Stomach (tissue), 9 donors: ENCODE results near the gene WIZ. TPM values are rescaled to one million over a fixed set of nuclear protein-coding genes. Genes with fewer than 3 reads are reported as not detected.
A peak's percentile ranks its signal among the peaks of the same experiment; 100 is the strongest.

Experiments
- DNase-seq, 2 donors: peaks; one replicate each; pipeline versions ENCODE4 v3.0.0 to v3.0.0-alpha.2; 2013 to 2019
- H3K27ac ChIP-seq, 5 donors: fragments of 200-600 bp in 4 of 5; sonication (generic) in 4 of 5; one replicate each; pipeline ENCODE4 v1.5.1; 2013 to 2019; ENCODE audit warnings: mild to moderate bottlenecking in 1 of 5, moderate library complexity in 1 of 5
- H3K27me3 ChIP-seq, 3 donors: fragments of 200-600 bp; sonication (generic); one replicate each; pipeline ENCODE4 v1.5.1; 2017 to 2019; ENCODE audit warnings: mixed run types in 1 of 3
- H3K36me3 ChIP-seq, 4 donors: fragments of 200-600 bp; sonication (generic); 1 replicate in 3 of 4; 2 replicates in 1 of 4; pipeline ENCODE4 v1.5.1; 2016 to 2019
- H3K4me1 ChIP-seq, 4 donors: fragments of 200-600 bp; sonication (generic); one replicate each; pipeline ENCODE4 v1.5.1; 2016 to 2019
- H3K4me3 ChIP-seq, 4 donors: fragments of 200-600 bp; sonication (generic) in 3 of 4; one replicate each; pipeline ENCODE4 v1.5.1; 2016 to 2019; ENCODE audit warnings: mild to moderate bottlenecking in 1 of 4
- H3K9me3 ChIP-seq, 4 donors: fragments of 200-600 bp; sonication (generic); one replicate each; pipeline ENCODE4 v1.5.1; 2016 to 2019
- EP300 ChIP-seq: sonication (generic); formaldehyde crosslinking; IDR thresholded peaks from one replicate; pipeline ENCODE4 v1.6.1; 2017; ENCODE audit warnings: antibody characterized with exemption
- POLR2A ChIP-seq, 4 donors: fragments of 450-650 bp; IDR thresholded peaks; one replicate each; pipeline ENCODE4 v1.6.1; 2016; ENCODE audit warnings: antibody characterized with exemption in 4 of 4, control low read depth in 2 of 4, mild to moderate bottlenecking in 1 of 4, moderate library complexity in 1 of 4
- POLR2AphosphoS5 ChIP-seq, 3 donors: sonication (generic); formaldehyde crosslinking; IDR thresholded peaks; one replicate each; pipeline ENCODE4 v1.6.1; 2016; ENCODE audit warnings: antibody characterized with exemption in 3 of 3
- WGBS, 5 donors: extraction: QIAGEN DNeasy Blood & Tissue Kit in 3 of 5; methylation state at CpG; one replicate each; pipeline versions ENCODE4 v1.1.5 to v1.1.7; 2013 to 2018; 5-methylcytosine and 5-hydroxymethylcytosine counted together
- intact Hi-C: fragments of 100-400 bp; cut with DNase I; formaldehyde crosslinking; loops from one replicate; pipeline ENCODE4 v1.15.1; 2023; ENCODE audit warnings: low total_unique reads
- polyA plus RNA-seq, 3 donors: library from polyadenylated mRNA; stranded (reverse); fragments of 200-250 nt; gene quantifications; one replicate each; pipeline ENCODE4 v1.2.3, GENCODE V29; 2013
- total RNA-seq, 5 donors: library from RNA; depleted of rRNA; stranded (reverse); fragments of >200 nt; gene quantifications; one replicate each; pipeline versions ENCODE4 v1.1.0 to v1.2.3, GENCODE V29; 2014 to 2016
- TF ChIP-seq, protein P1 (sequence below), 7 experiments: fragments of 450-650 bp in 4 of 7; fragments of 200-600 bp in 3 of 7; sonication (generic) in 3 of 7; IDR thresholded peaks; one replicate each; pipeline ENCODE4 v1.5.1; 2016 to 2019; ENCODE audit warnings: antibody characterized with exemption in 7 of 7, control low read depth in 2 of 7, mild to moderate bottlenecking in 1 of 7
- donor health status: healthy with polysubstance abuse.
- donor health status: Bipolar disorder and iron deficiency.
- donor health status: healthy.

The WIZ gene
- total and polyA plus RNA-seq, 8 donors: 13.9 to 124 (median 18.3) TPM

DNA sequence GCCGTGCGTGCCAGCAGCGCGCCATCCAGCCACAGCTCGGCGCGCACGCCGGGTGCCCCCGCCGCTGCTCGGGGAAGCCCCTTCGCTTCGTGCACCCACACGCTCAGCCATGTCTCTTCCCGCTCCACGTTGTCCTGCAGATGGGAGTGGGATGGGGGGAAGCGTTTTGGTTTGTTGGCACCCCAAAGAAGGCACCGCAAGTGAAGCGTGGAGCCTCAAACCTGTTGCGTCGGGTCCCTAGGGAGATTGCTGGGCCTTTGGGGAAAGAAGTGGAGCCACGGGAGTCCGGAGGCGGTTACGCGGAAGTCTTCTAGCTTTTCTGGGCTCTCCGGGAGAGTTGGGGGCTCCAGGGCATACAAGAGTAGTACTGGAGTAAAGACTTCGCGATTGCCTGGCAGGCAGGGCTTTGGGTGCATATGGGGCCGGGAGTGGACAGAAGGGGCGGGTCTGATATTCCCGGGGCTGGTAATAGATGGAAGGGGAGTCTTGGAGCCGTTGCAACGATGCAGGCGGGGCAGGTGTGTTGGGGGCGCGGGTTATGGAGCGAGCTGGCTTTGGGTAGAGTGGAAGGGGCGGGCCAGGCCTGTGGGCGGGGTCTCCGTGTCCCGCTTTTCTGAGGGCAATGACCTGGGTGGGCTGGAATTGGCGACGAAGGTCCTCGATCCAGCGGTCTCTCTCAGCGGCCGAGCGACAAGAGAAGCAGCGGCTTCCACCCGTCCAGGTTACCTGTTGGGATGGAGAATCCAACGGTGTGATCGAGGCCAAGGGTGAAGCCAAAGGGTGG, 8.1 kb upstream of the WIZ start:
- no peak for DNase-seq
- TF ChIP-seq, protein P1, sequence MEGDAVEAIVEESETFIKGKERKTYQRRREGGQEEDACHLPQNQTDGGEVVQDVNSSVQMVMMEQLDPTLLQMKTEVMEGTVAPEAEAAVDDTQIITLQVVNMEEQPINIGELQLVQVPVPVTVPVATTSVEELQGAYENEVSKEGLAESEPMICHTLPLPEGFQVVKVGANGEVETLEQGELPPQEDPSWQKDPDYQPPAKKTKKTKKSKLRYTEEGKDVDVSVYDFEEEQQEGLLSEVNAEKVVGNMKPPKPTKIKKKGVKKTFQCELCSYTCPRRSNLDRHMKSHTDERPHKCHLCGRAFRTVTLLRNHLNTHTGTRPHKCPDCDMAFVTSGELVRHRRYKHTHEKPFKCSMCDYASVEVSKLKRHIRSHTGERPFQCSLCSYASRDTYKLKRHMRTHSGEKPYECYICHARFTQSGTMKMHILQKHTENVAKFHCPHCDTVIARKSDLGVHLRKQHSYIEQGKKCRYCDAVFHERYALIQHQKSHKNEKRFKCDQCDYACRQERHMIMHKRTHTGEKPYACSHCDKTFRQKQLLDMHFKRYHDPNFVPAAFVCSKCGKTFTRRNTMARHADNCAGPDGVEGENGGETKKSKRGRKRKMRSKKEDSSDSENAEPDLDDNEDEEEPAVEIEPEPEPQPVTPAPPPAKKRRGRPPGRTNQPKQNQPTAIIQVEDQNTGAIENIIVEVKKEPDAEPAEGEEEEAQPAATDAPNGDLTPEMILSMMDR (IDR thresholded peaks at IDR 0.05): no peak
- no peak for TF ChIP-seq POLR2A (IDR thresholded peaks at IDR 0.05)
- TF ChIP-seq POLR2AphosphoS5 (IDR thresholded peaks at IDR 0.05): no peak
- WGBS, 5 donors: 19 to 31% (median 23%) methylated on average over 37 to 54 of the region's 54 CpGs
- intact Hi-C loops: loop anchor here (10.0 kb wide), 1 partner anchor 97 kb away; no protein-coding TSS in a partner anchor
- peaks cover 0 to 53% (median 3%) of the 10 kb centered on the region in 4 donors for H3K36me3 ChIP-seq
- no peaks in the 10 kb centered on the region for H3K9me3 ChIP-seq
- H3K27ac ChIP-seq: no peak overlapping the region
- H3K4me1 ChIP-seq: peaks cover 24 to 40% (median 31%) of the 10 kb centered on the region in 4 donors
- peaks cover 8 to 67% (median 31%) of the 10 kb centered on the region in 3 donors for H3K27me3 ChIP-seq
- H3K4me3 ChIP-seq: peak overlapping the region in 3 of 4 donors; percentile 20 to 31 (median 27)

DNA sequence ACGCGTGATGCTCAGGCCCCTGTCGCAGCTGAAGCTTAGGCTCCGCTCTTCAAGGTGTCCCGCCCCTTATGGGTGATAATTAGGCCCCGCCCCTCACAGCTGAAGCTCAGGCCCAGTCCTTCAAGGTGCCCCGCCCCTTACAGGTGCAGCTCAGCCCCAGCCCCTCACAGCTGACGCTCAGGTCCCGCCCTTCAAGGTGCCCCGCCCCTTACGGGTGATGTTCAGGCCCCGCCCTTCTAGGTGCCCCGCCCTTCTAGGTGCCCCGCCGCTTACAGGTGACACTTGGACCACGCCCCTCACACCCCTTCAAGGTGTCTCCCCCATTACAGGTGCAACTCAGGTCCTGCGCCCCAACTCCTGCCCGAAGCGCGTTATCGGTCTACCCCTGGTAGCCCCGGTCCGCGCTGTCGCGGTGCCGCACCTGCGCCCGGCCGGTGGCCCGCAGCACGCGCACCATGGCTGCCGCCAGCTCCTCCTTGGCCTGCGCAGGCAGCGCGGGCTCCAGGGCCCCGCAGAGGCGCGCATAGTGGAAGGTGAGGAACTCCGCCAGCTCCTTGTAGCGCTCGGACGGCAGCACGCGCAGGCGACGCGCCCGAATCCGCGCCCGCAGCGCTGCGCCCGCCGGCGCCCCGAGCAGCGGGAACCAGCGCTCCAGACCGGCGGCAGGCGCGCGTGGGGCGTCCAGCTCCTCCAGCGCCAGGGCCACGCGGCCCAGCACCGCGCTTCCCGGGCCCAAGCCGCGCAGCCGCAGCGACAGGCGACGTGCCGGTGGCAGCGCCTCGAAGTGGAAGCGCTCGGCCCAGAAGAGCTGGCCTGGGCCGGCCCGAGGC, 7.3 kb upstream of the WIZ start:
- Histone ChIP-seq H3K9me3 (no peaks in the 10 kb centered on the region), H3K4me3 (peak overlapping the region; percentile 13 to 31 (median 24)), H3K4me1 (peaks cover 27 to 48% (median 39%) of the 10 kb centered on the region in 4 donors), H3K27me3 (peaks cover 8 to 60% (median 31%) of the 10 kb centered on the region in 3 donors), H3K27ac (no peak overlapping the region), H3K36me3 (peaks cover 0 to 55% (median 3%) of the 10 kb centered on the region in 4 donors)
- WGBS, 5 donors: 10 to 47% (median 25%) methylated on average over 19 to 86 of the region's 86 CpGs
- TF ChIP-seq, protein P1 (IDR thresholded peaks at IDR 0.05): no peak
- no peak for TF ChIP-seq EP300
- no peak for TF ChIP-seq POLR2AphosphoS5 (IDR thresholded peaks at IDR 0.05)
- TF ChIP-seq POLR2A (IDR thresholded peaks at IDR 0.05): no peak
- intact Hi-C loops: loop anchor here (10.0 kb wide), 1 partner anchor 98 kb away; no protein-coding TSS in a partner anchor
- peak in 1 of 2 donors; percentile 64 for DNase-seq

DNA sequence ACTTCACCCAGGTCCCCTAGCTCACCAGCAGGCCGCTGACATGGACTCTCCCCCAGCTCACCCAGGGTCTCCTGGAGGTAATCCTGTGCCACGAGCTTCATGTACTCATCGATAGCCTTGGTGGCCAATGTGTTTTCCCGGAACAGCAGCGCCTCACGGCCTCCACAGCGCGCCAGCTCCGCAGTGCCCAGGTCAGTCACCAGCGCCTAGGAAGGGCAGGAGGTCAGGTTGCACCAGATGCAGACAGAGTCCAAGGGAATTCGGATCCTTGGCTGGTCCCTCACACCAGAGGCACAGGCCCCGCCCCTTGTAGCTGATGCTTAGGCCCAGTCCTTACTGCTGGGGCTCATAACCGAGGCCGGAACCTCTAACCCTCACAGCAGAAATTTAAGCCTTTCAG, 6.7 kb upstream of the WIZ start:
- Histone ChIP-seq H3K9me3 (no peaks in the 10 kb centered on the region), H3K27me3 (peaks cover 8 to 59% (median 31%) of the 10 kb centered on the region in 3 donors), H3K36me3 (peaks cover 0 to 54% (median 3%) of the 10 kb centered on the region in 4 donors), H3K4me3 (peak overlapping the region in 1 of 4 donors; percentile 27), H3K4me1 (peaks cover 27 to 54% (median 43%) of the 10 kb centered on the region in 4 donors), H3K27ac (no peak overlapping the region)
- no peak for DNase-seq
- WGBS, 5 donors: 30 to 76% (median 34%) methylated on average over 13 to 14 of the region's 14 CpGs
- TF ChIP-seq, protein P1 (IDR thresholded peaks at IDR 0.05): no peak
- TF ChIP-seq EP300 (no peak), POLR2AphosphoS5 (IDR thresholded peaks at IDR 0.05) (no peak), POLR2A (IDR thresholded peaks at IDR 0.05) (no peak)
- intact Hi-C loops: loop anchor here (10.0 kb wide), 1 partner anchor 98 kb away; no protein-coding TSS in a partner anchor

DNA sequence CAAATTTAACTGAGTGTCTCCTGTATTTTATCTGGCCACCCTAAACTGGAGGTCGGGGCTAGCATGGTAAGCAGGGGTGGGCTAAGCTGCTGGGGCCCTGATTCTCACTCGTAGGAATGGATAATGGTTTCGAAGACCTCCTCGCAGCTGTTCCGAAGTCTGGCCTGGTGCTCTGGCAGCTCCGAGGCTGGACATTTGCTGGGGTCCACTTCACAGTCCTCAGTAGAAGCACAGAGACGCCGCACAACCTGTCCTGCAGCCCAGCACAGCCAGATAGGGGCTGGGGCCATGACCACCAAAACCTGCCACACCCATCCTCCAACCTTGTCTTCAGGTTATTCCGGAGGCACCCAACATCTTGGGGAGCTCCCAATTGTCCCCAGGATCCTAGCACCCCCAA, 6.2 kb upstream of the WIZ start:
- no peak for DNase-seq
- no peak overlapping the region for H3K27ac ChIP-seq
- H3K4me1 ChIP-seq: peaks cover 27 to 54% (median 43%) of the 10 kb centered on the region in 4 donors
- H3K9me3 ChIP-seq: no peaks in the 10 kb centered on the region
- no peak overlapping the region for H3K4me3 ChIP-seq
- peaks cover 0 to 50% (median 3%) of the 10 kb centered on the region in 4 donors for H3K36me3 ChIP-seq
- no peak for TF ChIP-seq POLR2AphosphoS5 (IDR thresholded peaks at IDR 0.05)
- TF ChIP-seq, protein P1 (IDR thresholded peaks at IDR 0.05): no peak
- TF ChIP-seq POLR2A (IDR thresholded peaks at IDR 0.05): no peak
- TF ChIP-seq EP300: no peak
- peaks cover 8 to 55% (median 31%) of the 10 kb centered on the region in 3 donors for H3K27me3 ChIP-seq
- intact Hi-C loops: loop anchor here (10.0 kb wide), 1 partner anchor 99 kb away; no protein-coding TSS in a partner anchor
- 85 to 90% (median 88%) methylated on average over 9 of the region's 9 CpGs for WGBS, 5 donors
